Astrocyte (in vitro differentiated cells and primary cell): ENCODE measurements around the gene RAB6A. TPM values are rescaled to one million over a fixed set of nuclear protein-coding genes. Genes with fewer than 3 reads are reported as not detected.

ENCODE experiments used
- DNase-seq: peaks from one replicate; pipeline ENCODE4 v3.0.0-alpha.2; 2010; ENCODE audit warnings: low read depth
- FAIRE-seq: peaks from 2 replicates; lab custom pipeline; 2011; peaks lifted over from hg19 to GRCh38; lab: Jason Lieb, UNC
- H2AFZ ChIP-seq: 2 replicates; pipeline ENCODE4 v1.6.0; 2012; ENCODE audit warnings: low read depth, low read length, inconsistent platforms
- H3K27ac ChIP-seq: 2 replicates; pipeline ENCODE4 v1.5.1; 2011; ENCODE audit warnings: low read depth, low read length, inconsistent platforms
- H3K27me3 ChIP-seq: 2 replicates; pipeline ENCODE4 v1.6.0; 2011; ENCODE audit warnings: low read length, inconsistent platforms; ENCODE audit not compliant: insufficient read depth
- H3K36me3 ChIP-seq: 2 replicates; pipeline ENCODE4 v1.5.1; 2011; ENCODE audit warnings: low read length, inconsistent platforms; ENCODE audit not compliant: insufficient read depth
- H3K4me1 ChIP-seq: 2 replicates; pipeline ENCODE4 v1.5.1; 2011; ENCODE audit warnings: low read length, inconsistent platforms; ENCODE audit not compliant: insufficient read depth
- H3K4me2 ChIP-seq: 2 replicates; pipeline ENCODE4 v1.6.0; 2012; ENCODE audit warnings: low read length, inconsistent platforms
- H3K4me3 ChIP-seq: 2 replicates; pipeline ENCODE4 v1.5.1; 2011; ENCODE audit warnings: low read depth, mild to moderate bottlenecking, low read length, inconsistent platforms; ENCODE audit not compliant: insufficient read depth
- H3K79me2 ChIP-seq: 2 replicates; pipeline ENCODE4 v1.6.0; 2012; ENCODE audit warnings: mild to moderate bottlenecking, low read length, inconsistent platforms; ENCODE audit not compliant: insufficient read depth
- H3K9ac ChIP-seq: 2 replicates; pipeline ENCODE4 v1.6.0; 2012; ENCODE audit warnings: mild to moderate bottlenecking, low read length, inconsistent platforms
- H3K9me3 ChIP-seq: 2 replicates; pipeline ENCODE4 v1.5.1; 2012; ENCODE audit warnings: low read depth, mild to moderate bottlenecking, low read length, inconsistent platforms; ENCODE audit not compliant: insufficient read depth
- H4K20me1 ChIP-seq: 2 replicates; pipeline ENCODE4 v1.6.0; 2012; ENCODE audit warnings: low read length, inconsistent platforms; ENCODE audit not compliant: insufficient read depth
- H3K27ac Mint-ChIP-seq: one replicate; pipeline ENCODE4 v1.8.0; 2021; ENCODE audit warnings: mild to moderate bottlenecking, mixed read lengths; ENCODE audit not compliant: unreplicated experiment
- H3K27me3 Mint-ChIP-seq: one replicate; pipeline ENCODE4 v1.8.0; 2021; ENCODE audit warnings: low read depth, mixed read lengths; ENCODE audit not compliant: unreplicated experiment
- H3K36me3 Mint-ChIP-seq: one replicate; pipeline ENCODE4 v1.8.0; 2021; ENCODE audit warnings: low read depth, mixed read lengths; ENCODE audit not compliant: unreplicated experiment
- H3K4me1 Mint-ChIP-seq: one replicate; pipeline ENCODE4 v1.8.0; 2021; ENCODE audit warnings: low read depth, mixed read lengths; ENCODE audit not compliant: unreplicated experiment
- H3K4me3 Mint-ChIP-seq: one replicate; pipeline ENCODE4 v1.8.0; 2021; ENCODE audit warnings: mild to moderate bottlenecking, moderate library complexity, mixed read lengths; ENCODE audit not compliant: unreplicated experiment
- H3K9me3 Mint-ChIP-seq: one replicate; pipeline ENCODE4 v1.8.0; 2021; ENCODE audit warnings: mild to moderate bottlenecking, mixed read lengths; ENCODE audit not compliant: unreplicated experiment
- EZH2 ChIP-seq: IDR thresholded peaks from 2 replicates; pipeline ENCODE4 v1.6.1; 2012; ENCODE audit warnings: mild to moderate bottlenecking, low read length, inconsistent platforms; ENCODE audit not compliant: insufficient read depth
- total RNA-seq: library from RNA; stranded (reverse); gene quantifications from 2 replicates; pipeline ENCODE4 v1.2.1, GENCODE V29; 2021
- TF ChIP-seq, protein P1 (sequence below): IDR thresholded peaks from 2 replicates; pipeline ENCODE4 v1.5.1; 2011; ENCODE audit warnings: low read depth, mild to moderate bottlenecking, inconsistent platforms, low read length, moderate library complexity; ENCODE audit not compliant: insufficient read depth

The RAB6A gene
- total RNA-seq, 1 donor from 2014 or later, result 185 TPM

DNA sequence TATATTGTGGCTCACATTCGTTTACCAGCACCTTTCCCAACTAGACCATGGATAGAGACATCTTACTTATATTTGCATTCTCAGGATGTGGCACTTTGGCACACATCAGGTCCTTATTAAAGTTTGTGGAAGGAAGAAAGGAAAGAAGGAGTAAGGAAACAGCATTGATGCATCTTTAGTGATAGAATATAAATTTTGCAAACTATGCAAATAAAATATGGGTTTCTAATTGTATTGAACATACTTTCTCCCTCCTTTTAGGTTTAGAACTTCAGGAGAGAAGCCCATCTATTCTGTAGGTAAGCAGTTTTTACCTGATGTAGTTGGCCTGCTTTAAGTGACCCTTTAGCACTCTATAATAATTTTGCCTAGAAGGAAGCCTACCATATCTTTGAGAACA, 47.2 kb upstream of the RAB6A start:
- DNase-seq, result no peak

DNA sequence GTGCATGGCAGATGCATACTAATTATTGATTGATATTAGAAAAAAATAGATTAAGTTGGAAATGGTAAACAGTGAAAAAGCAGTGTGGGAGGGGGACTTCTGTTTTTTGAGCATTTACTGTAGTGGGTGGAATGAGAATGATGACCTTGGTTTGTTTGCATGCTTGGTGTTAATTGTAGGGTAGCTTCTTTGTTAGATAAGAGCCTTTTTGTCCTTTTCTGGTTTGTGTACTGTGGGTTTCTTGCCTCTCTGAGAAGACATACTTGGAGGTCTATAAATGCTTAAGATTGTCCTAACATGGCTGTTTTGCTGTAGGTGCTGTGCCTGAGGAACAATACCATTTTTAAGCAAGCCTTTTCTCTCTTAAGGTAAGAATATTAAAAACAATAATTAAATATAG, 43.8 kb upstream of the RAB6A start:
- Mint-ChIP-seq H3K4me3 (no peak overlapping the region), H3K36me3 (peaks cover 3% of the 10 kb centered on the region), H3K27ac (no peak overlapping the region), H3K4me1 (no peaks in the 10 kb centered on the region), H3K9me3 (no peaks in the 10 kb centered on the region), H3K27me3 (no peaks in the 10 kb centered on the region)
- no peaks in the 10 kb centered on the region for H3K4me1 ChIP-seq
- FAIRE-seq, result no peak
- TF ChIP-seq, protein P1, sequence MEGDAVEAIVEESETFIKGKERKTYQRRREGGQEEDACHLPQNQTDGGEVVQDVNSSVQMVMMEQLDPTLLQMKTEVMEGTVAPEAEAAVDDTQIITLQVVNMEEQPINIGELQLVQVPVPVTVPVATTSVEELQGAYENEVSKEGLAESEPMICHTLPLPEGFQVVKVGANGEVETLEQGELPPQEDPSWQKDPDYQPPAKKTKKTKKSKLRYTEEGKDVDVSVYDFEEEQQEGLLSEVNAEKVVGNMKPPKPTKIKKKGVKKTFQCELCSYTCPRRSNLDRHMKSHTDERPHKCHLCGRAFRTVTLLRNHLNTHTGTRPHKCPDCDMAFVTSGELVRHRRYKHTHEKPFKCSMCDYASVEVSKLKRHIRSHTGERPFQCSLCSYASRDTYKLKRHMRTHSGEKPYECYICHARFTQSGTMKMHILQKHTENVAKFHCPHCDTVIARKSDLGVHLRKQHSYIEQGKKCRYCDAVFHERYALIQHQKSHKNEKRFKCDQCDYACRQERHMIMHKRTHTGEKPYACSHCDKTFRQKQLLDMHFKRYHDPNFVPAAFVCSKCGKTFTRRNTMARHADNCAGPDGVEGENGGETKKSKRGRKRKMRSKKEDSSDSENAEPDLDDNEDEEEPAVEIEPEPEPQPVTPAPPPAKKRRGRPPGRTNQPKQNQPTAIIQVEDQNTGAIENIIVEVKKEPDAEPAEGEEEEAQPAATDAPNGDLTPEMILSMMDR, result no peak
- TF ChIP-seq EZH2, result no peak
- no peaks in the 10 kb centered on the region for H3K27me3 ChIP-seq
- no peaks in the 10 kb centered on the region for H3K79me2 ChIP-seq
- no peaks in the 10 kb centered on the region for H4K20me1 ChIP-seq
- H3K4me3 ChIP-seq, result no peak overlapping the region
- no peak for DNase-seq
- no peaks in the 10 kb centered on the region for H3K36me3 ChIP-seq
- no peaks in the 10 kb centered on the region for H3K9me3 ChIP-seq
- no peak overlapping the region for H3K27ac ChIP-seq
- no peak overlapping the region for H3K9ac ChIP-seq
- no peak overlapping the region for H2AFZ ChIP-seq
- no peak overlapping the region for H3K4me2 ChIP-seq

More for the DNA sequence above, 47.2 kb upstream of the RAB6A start:
- Histone ChIP-seq H3K79me2 (no peaks in the 10 kb centered on the region), H2AFZ (no peak overlapping the region), H3K9me3 (no peaks in the 10 kb centered on the region), H3K27me3 (no peaks in the 10 kb centered on the region), H3K4me1 (peaks cover 3% of the 10 kb centered on the region), H3K27ac (no peak overlapping the region), H4K20me1 (peaks cover 3% of the 10 kb centered on the region), H3K9ac (no peak overlapping the region), H3K4me2 (no peak overlapping the region), H3K36me3 (no peaks in the 10 kb centered on the region), H3K4me3 (no peak overlapping the region)
- Mint-ChIP-seq H3K9me3 (no peaks in the 10 kb centered on the region), H3K4me1 (peaks cover 8% of the 10 kb centered on the region), H3K36me3 (peaks cover 3% of the 10 kb centered on the region), H3K27ac (no peak overlapping the region), H3K4me3 (no peak overlapping the region), H3K27me3 (no peaks in the 10 kb centered on the region)
- no peak for FAIRE-seq
- no peak for TF ChIP-seq EZH2
- TF ChIP-seq, protein P1, result no peak

DNA sequence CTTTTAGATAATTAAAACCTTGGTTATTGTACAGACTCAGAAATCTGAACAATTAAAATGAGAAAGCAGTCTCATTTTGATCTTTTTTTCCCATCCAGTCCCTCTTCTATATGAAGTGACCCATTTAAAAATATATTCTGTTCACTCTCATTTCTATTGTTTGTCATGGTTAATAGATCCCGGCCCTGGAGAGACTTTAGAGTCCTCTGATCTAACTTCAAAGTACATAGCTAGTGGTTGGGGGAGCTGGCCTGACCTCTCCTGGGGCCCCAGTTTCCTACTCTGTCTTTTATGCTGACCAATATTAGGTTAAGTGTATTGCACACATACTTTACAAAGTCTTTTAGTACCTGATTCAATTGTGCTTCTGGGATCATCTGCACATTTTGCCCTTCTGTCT, 40.3 kb upstream of the RAB6A start:
- Mint-ChIP-seq H3K36me3 (peaks cover 3% of the 10 kb centered on the region), H3K4me1 (no peaks in the 10 kb centered on the region), H3K9me3 (no peaks in the 10 kb centered on the region), H3K4me3 (no peak overlapping the region), H3K27me3 (no peaks in the 10 kb centered on the region), H3K27ac (no peak overlapping the region)
- Histone ChIP-seq H4K20me1 (no peaks in the 10 kb centered on the region), H3K9me3 (no peaks in the 10 kb centered on the region), H3K27me3 (no peaks in the 10 kb centered on the region), H3K4me1 (no peaks in the 10 kb centered on the region), H3K4me3 (no peak overlapping the region), H3K4me2 (no peak overlapping the region), H3K36me3 (no peaks in the 10 kb centered on the region), H3K79me2 (no peaks in the 10 kb centered on the region), H3K9ac (no peak overlapping the region), H2AFZ (no peak overlapping the region), H3K27ac (no peak overlapping the region)
- FAIRE-seq (no peak), DNase-seq (no peak)
- TF ChIP-seq EZH2, result no peak
- TF ChIP-seq, protein P1, result no peak
